Small intestine (tissue), 7 donors: ENCODE measurements around the gene AARS2. TPM values are rescaled to one million over a fixed set of nuclear protein-coding genes. Genes with fewer than 3 reads are reported as not detected.

ENCODE experiments used
- DNase-seq, 2 donors: peaks; one replicate each; pipeline versions ENCODE4 v3.0.0 to v3.0.0-alpha.2; 2013
- FAIRE-seq: peaks from 2 replicates; lab custom pipeline; 2012; peaks lifted over from hg19 to GRCh38; lab: Jason Lieb, UNC
- H3K27ac ChIP-seq, 3 donors: one replicate each; pipeline ENCODE4 v1.5.1; 2013; ENCODE audit warnings: low read length in 2 of 3, mild to moderate bottlenecking in 2 of 3, control low read depth in 1 of 3, inconsistent platforms in 1 of 3, low read depth in 1 of 3, moderate library complexity in 1 of 3
- H3K27me3 ChIP-seq, 3 donors: one replicate each; pipeline ENCODE4 v1.6.1; 2013; ENCODE audit warnings: low read length in 3 of 3, inconsistent platforms in 1 of 3; ENCODE audit not compliant: control insufficient read depth in 3 of 3, insufficient read depth in 3 of 3
- H3K36me3 ChIP-seq, 3 donors: one replicate each; pipeline ENCODE4 v1.6.1; 2013; ENCODE audit warnings: low read length in 3 of 3, inconsistent platforms in 1 of 3, low read depth in 1 of 3, mild to moderate bottlenecking in 1 of 3, moderate library complexity in 1 of 3; ENCODE audit not compliant: control insufficient read depth in 3 of 3, insufficient read depth in 2 of 3
- H3K4me1 ChIP-seq, 3 donors: one replicate each; pipeline ENCODE4 v1.6.1; 2013; ENCODE audit warnings: low read length in 2 of 3, inconsistent platforms in 1 of 3, low read depth in 1 of 3, mild to moderate bottlenecking in 1 of 3, moderate library complexity in 1 of 3; ENCODE audit not compliant: control insufficient read depth in 3 of 3, insufficient read depth in 2 of 3
- H3K4me3 ChIP-seq, 3 donors: one replicate each; pipeline ENCODE4 v1.5.1; 2013; ENCODE audit warnings: low read length in 3 of 3, control low read depth in 1 of 3, inconsistent platforms in 1 of 3, low read depth in 1 of 3, mild to moderate bottlenecking in 1 of 3, moderate library complexity in 1 of 3
- H3K9me3 ChIP-seq, 2 donors: one replicate each; pipeline ENCODE4 v1.6.1; 2013; ENCODE audit warnings: low read depth in 1 of 2, low read length in 1 of 2; ENCODE audit not compliant: control insufficient read depth in 2 of 2, insufficient read depth in 1 of 2
- WGBS, 3 donors: extraction: QIAGEN DNeasy Blood & Tissue Kit; methylation state at CpG; one replicate each; pipeline ENCODE4 v1.1.7; 2013; 5-methylcytosine and 5-hydroxymethylcytosine counted together
- polyA plus RNA-seq, 4 donors: library from polyadenylated mRNA; stranded (reverse) in 3 of 4; unstranded in 1 of 4; fragments of 200-250 nt in 3 of 4; fragments of 120-200 nt in 1 of 4; gene quantifications; one replicate each; pipeline versions ENCODE4 v1.2.1 to v1.2.3, GENCODE V29; 2013
- donor health status: healthy with polysubstance abuse.
- donor health status: control.
- donor health status: control.
- donor health status: Bipolar disorder and iron deficiency.
- donor health status: healthy.

AARS2 gene
- polyA plus RNA-seq, 4 donors: 3.2 to 14.4 (median 9.1) TPM

GRCh38 chr6:44269921-44270525 lies 43.1 kb downstream of the AARS2 start, which contains the start of gene TMEM151B:
Gene TMEM151B (plus strand): TSS chr6:44270450. CDS start chr6:44270743, 293 bp downstream.
- WGBS, 3 donors: 16 to 40% (median 18%) methylated on average over 12 to 27 of the region's 29 CpGs
- H3K4me1 ChIP-seq: no peaks in the 10 kb centered on the region
- FAIRE-seq: no peak
- H3K4me3 ChIP-seq: peak within 1 kb of the TSS in 1 of 3 donors; percentile 39
- no peaks in the 10 kb centered on the region for H3K36me3 ChIP-seq
- peaks cover 0 to 2% of the 10 kb centered on the region in 2 donors for H3K9me3 ChIP-seq
- no peak for DNase-seq
- peaks cover 12 to 61% (median 22%) of the 10 kb centered on the region in 3 donors for H3K27me3 ChIP-seq
- no peak within 1 kb of the TSS for H3K27ac ChIP-seq

- peaks cover 11 to 56% (median 22%) of the 10 kb centered on the region in 3 donors for H3K27me3 ChIP-seq
- no peak overlapping the region for H3K4me3 ChIP-seq
- DNase-seq: no peak
- 40 to 74% (median 71%) methylated on average over 1 of the region's 1 CpG for WGBS, 3 donors
- no peak overlapping the region for H3K27ac ChIP-seq
- no peak for FAIRE-seq
- H3K36me3 ChIP-seq: no peaks in the 10 kb centered on the region
- peaks cover 0 to 2% of the 10 kb centered on the region in 2 donors for H3K9me3 ChIP-seq
- H3K4me1 ChIP-seq: peaks cover 0 to 4% (median 2%) of the 10 kb centered on the region in 3 donors
These were observed 43.8 kb downstream of the AARS2 start for GRCh38 chr6:44269178-44269920.

- Histone ChIP-seq H3K4me1 (peaks cover 0 to 15% (median 13%) of the 10 kb centered on the region in 3 donors), H3K27me3 (peaks cover 8 to 44% (median 19%) of the 10 kb centered on the region in 3 donors), H3K36me3 (peaks cover 0 to 3% (median 0%) of the 10 kb centered on the region in 3 donors), H3K4me3 (no peak overlapping the region), H3K9me3 (peaks cover 0 to 2% of the 10 kb centered on the region in 2 donors), H3K27ac (no peak overlapping the region)
- DNase-seq (peak; percentile 67 to 71), FAIRE-seq (no peak)
- 15 to 22% (median 21%) methylated on average over 5 of the region's 5 CpGs for WGBS, 3 donors
These were observed 45.0 kb downstream of the AARS2 start for GRCh38 chr6:44268095-44268628.

- Histone ChIP-seq H3K4me1 (peaks cover 0 to 24% (median 20%) of the 10 kb centered on the region in 3 donors), H3K4me3 (no peak overlapping the region), H3K36me3 (peaks cover 0 to 11% (median 0%) of the 10 kb centered on the region in 3 donors), H3K27ac (no peak overlapping the region), H3K9me3 (peaks cover 0 to 2% of the 10 kb centered on the region in 2 donors), H3K27me3 (peaks cover 7 to 35% (median 15%) of the 10 kb centered on the region in 3 donors)
- 44 to 67% (median 58%) methylated on average over 10 of the region's 10 CpGs for WGBS, 3 donors
- FAIRE-seq: no peak
- no peak for DNase-seq
These were observed 45.9 kb downstream of the AARS2 start for GRCh38 chr6:44267252-44267651.

DNA sequence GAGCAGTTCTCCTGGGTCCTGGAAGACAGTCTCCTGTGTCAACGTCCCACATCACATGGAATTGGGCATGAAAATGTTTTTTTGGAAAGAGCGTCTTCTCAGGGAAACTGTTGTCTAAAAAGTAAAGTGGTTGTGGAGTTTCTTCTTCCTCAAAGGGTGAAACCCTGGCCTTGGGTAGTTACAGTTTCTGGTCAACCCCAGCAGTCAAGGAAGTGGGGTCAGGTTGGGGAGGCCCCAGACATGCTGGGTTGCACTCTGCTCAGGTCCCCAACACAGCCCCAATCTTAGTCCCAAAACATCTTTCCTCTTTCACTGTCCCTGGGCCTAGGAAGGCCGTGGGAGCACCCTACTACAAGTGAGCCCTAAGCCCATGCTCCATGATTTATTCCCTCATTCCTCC lies 46.8 kb downstream of the AARS2 start:
- H3K36me3 ChIP-seq: peaks cover 0 to 20% (median 0%) of the 10 kb centered on the region in 3 donors
- H3K4me3 ChIP-seq: no peak overlapping the region
- H3K27ac ChIP-seq: peak overlapping the region in 1 of 3 donors; percentile 49
- H3K9me3 ChIP-seq: peaks cover 0 to 2% of the 10 kb centered on the region in 2 donors
- peaks cover 0 to 28% (median 20%) of the 10 kb centered on the region in 3 donors for H3K4me1 ChIP-seq
- 57 to 77% (median 64%) methylated on average over 3 of the region's 3 CpGs for WGBS, 3 donors
- DNase-seq (no peak), FAIRE-seq (no peak)
- peaks cover 4 to 26% (median 12%) of the 10 kb centered on the region in 3 donors for H3K27me3 ChIP-seq

DNA sequence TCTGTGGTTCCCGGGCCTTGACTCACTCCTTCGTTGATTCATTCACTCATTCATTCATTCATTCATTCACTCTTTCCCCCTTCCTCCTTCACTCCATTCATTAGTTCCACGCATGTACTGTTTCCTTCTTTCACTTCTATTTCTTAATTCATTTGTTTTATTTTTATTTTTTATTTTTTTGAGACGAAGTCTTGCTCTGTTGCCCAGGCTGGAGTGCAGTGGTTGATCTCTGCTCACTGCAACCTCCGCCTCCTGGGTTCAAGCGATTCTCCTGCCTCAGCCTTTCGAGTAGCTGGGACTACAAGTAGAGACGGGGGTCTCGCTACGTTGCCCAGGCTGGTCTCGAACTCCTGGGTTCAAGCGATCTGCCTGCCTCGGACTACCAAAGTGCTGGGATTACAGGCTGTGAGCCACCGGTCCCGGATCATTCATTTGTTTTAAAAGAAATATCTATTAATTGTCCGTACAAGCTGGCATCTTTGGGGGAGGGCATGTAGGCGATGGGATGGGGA lies 47.4 kb downstream of the AARS2 start:
- Histone ChIP-seq H3K36me3 (peaks cover 0 to 23% (median 0%) of the 10 kb centered on the region in 3 donors), H3K27ac (peak overlapping the region in 1 of 3 donors; percentile 82), H3K4me1 (peaks cover 0 to 28% (median 20%) of the 10 kb centered on the region in 3 donors), H3K27me3 (peaks cover 4 to 21% (median 9%) of the 10 kb centered on the region in 3 donors), H3K4me3 (peak overlapping the region; percentile 66 to 85 (median 85)), H3K9me3 (peaks cover 0 to 2% of the 10 kb centered on the region in 2 donors)
- no peak for DNase-seq
- no peak for FAIRE-seq
- 59 to 67% (median 64%) methylated on average over 17 of the region's 17 CpGs for WGBS, 3 donors

GRCh38 chr6:44265007-44265721 lies 48.0 kb downstream of the AARS2 start, which contains the start of gene NFKBIE:
Gene NFKBIE (minus strand): TSS chr6:44265551. CDS start chr6:44265346, 205 bp downstream.
- WGBS, 3 donors: 0 to 1% (median 0%) methylated on average over 52 to 72 of the region's 72 CpGs
- Histone ChIP-seq H3K4me1 (peaks cover 0 to 28% (median 20%) of the 10 kb centered on the region in 3 donors), H3K27me3 (peaks cover 4 to 21% (median 9%) of the 10 kb centered on the region in 3 donors), H3K36me3 (peaks cover 0 to 29% (median 0%) of the 10 kb centered on the region in 3 donors), H3K9me3 (peaks cover 0 to 2% of the 10 kb centered on the region in 2 donors), H3K27ac (peak within 1 kb of the TSS; percentile 82 to 84 (median 84)), H3K4me3 (peak within 1 kb of the TSS; percentile 66 to 85 (median 85))
- FAIRE-seq (no peak), DNase-seq (peak; percentile 86 to 96)
